NT2/D1 (cell line): ENCODE measurements around the gene RAB17.

Source experiments
- DNase-seq: peaks from one replicate; pipeline ENCODE4 v3.0.0-alpha.2; 2011; ENCODE audit warnings: low read depth, low spot score
- H3K27me3 ChIP-seq: 2 replicates; pipeline ENCODE4 v1.6.0; 2011; ENCODE audit warnings: mild to moderate bottlenecking; ENCODE audit not compliant: insufficient read length, insufficient read depth
- H3K36me3 ChIP-seq: 2 replicates; pipeline ENCODE4 v1.6.1; 2011; ENCODE audit warnings: mild to moderate bottlenecking, low read length, mixed read lengths; ENCODE audit not compliant: insufficient read depth, insufficient read length
- H3K4me1 ChIP-seq: 2 replicates; pipeline ENCODE4 v1.5.1; 2011; ENCODE audit not compliant: insufficient read depth, insufficient read length
- H3K4me3 ChIP-seq: 2 replicates; pipeline ENCODE4 v1.5.1; 2011; ENCODE audit warnings: low read depth; ENCODE audit not compliant: insufficient read length
- H3K9ac ChIP-seq: 2 replicates; pipeline ENCODE4 v1.6.0; 2011; ENCODE audit warnings: low read depth; ENCODE audit not compliant: insufficient read length
- H3K9me3 ChIP-seq: 2 replicates; pipeline ENCODE4 v1.5.1; 2011; ENCODE audit warnings: mild to moderate bottlenecking, low read length; ENCODE audit not compliant: insufficient read depth
- SUZ12 ChIP-seq: IDR thresholded peaks from 2 replicates; pipeline ENCODE4 v1.6.1; 2011; ENCODE audit not compliant: insufficient read length, insufficient read depth; ENCODE audit errors: extremely low read depth
- YY1 ChIP-seq: IDR thresholded peaks from 2 replicates; pipeline ENCODE4 v1.6.1; 2011; ENCODE audit not compliant: insufficient read length, insufficient read depth
- ZNF274 ChIP-seq: IDR thresholded peaks from 2 replicates; pipeline ENCODE4 v1.6.1; 2011; ENCODE audit warnings: mild to moderate bottlenecking, low read depth, low read length

RAB17 gene

DNA sequence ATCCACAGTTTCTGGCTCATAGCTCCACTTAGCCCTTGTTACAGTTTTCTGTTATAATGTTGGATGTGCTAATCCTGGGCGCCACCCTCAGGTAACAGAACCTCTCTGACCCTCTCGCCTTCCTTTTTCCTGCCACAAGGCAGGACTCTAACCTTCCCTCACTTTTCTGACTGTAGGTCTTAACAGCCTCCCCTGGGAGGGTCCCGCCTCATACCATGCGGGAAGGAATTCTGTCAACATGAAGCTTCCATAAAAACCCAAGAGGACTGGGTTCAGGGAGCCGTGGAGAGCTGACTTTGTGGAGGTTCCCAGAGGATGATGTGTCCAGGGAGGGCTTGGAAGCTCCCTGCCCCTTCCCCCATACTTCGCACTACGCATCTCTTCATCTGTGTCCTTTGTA, 11.9 kb upstream of the RAB17 start:
- TF ChIP-seq SUZ12 (no peak), ZNF274 (no peak), YY1 (no peak)
- Histone ChIP-seq H3K9me3 (peaks cover 13% of the 10 kb centered on the region; the same call in 1 of the 2 replicates), H3K27me3 (no peaks in the 10 kb centered on the region), H3K4me3 (no peak overlapping the region), H3K9ac (no peak overlapping the region), H3K36me3 (no peaks in the 10 kb centered on the region), H3K4me1 (peaks cover 21% of the 10 kb centered on the region)
- DNase-seq, result no peak

DNA sequence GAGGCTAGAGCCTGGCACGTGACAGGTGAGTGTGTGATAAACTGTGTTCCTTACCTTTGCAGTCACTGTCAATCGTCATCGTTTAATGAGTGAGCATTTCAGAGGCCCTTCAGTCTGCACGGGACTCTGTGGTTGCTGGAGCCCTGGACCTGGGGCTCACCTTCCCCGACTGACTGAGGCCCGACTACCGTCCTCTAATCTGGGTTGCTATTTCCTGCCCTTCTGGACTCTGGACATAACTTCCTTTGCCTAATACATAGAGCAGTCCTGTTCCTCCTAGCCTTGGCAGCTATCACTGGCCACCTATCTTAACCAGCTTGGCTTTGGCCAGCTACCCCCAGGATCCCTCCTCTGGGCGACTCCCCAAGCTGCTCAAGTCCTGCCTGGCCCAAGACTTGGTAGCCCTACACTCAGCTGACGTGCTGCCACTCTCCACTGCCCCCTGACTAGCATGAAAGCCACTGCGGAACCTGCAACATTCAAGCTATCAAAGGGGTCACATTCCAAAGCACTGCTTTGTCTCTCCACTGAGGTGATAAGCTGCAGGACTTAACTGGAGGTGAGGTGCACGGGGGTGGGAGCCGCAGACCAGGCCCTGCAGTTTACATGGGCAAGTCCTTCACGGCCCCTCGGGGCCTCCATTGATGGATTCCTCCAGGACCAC, 11.1 kb upstream of the RAB17 start:
- no peak overlapping the region for H3K4me3 ChIP-seq
- TF ChIP-seq SUZ12, result no peak
- no peak for TF ChIP-seq ZNF274
- no peak for TF ChIP-seq YY1
- H3K9me3 ChIP-seq, result peaks cover 11% of the 10 kb centered on the region; the same call in 1 of the 2 replicates
- DNase-seq, result peak; percentile 77
- no peaks in the 10 kb centered on the region for H3K36me3 ChIP-seq
- H3K27me3 ChIP-seq, result no peaks in the 10 kb centered on the region
- H3K9ac ChIP-seq, result peak overlapping the region; percentile 5
- H3K4me1 ChIP-seq, result peaks cover 21% of the 10 kb centered on the region

DNA sequence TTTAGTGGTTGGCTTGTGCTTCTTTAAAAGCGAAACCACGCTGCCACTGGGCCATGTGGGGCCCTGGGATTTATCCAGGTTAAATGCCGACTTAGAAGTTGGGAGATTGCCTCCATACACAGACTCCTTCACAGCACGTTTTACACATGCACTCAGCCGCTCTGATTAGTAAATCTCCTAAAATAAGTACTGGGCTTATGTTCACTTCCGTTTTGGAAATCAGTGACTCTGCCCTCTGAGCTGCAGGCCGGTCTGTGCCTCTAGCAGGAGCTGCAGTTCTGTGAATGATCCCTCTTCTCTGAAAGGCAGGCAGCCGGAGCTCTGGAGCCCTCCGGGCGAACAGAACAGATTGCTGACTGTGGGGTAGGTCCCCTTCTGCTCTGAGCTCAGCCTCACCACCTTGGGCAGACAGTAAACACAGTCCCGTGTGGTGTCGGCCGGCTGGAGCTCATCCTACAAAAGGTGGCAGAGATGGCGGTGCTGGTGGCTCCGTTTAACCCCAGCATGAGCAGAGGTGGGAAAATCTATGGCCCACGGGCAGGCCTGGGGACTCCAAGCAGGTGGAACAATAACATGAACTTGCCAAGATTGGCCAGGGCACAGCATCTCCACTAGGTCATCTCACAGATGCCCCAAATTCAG, 9.8 kb upstream of the RAB17 start:
- H3K27me3 ChIP-seq, result no peaks in the 10 kb centered on the region
- TF ChIP-seq ZNF274 (no peak), YY1 (no peak), SUZ12 (no peak)
- no peak overlapping the region for H3K4me3 ChIP-seq
- H3K4me1 ChIP-seq, result peaks cover 27% of the 10 kb centered on the region
- H3K9ac ChIP-seq, result no peak overlapping the region
- 0 out of 2 replicates have a peak, but pooled peaks cover 4% of the 10 kb centered on the region for H3K9me3 ChIP-seq
- H3K36me3 ChIP-seq, result no peaks in the 10 kb centered on the region
- DNase-seq, result no peak

DNA sequence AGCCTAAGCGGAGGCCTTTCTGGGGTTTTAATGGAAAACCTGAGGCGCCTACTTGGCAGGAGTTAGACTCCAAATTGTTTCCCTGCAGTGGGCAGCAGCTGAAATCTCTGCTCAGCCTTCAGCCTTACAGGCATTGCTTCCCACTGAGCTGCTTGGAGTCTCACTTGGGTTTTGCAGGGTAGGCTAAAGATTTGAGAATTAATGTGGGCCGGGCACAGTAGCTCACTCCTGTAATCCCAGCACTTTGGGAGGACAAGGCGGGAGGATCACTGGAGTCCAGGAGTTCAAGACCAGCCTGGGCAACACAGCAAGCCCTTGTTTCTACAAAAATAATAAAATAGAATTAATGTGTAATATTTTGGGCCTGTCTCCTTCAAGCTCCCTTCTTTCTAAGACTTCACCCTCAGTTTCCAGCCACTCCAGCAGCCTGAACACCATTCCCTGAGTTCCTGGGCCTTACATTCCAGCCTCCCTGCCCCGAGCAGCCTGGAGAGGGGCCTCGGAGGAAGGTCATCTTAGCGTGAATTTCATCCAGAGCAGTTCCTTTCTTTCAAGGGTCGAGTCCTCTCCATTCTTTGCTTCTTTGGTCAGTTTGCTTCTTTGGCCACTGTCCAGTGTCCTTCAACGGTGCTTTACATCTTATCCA, 9.1 kb upstream of the RAB17 start:
- no peak overlapping the region for H3K9ac ChIP-seq
- no peaks in the 10 kb centered on the region for H3K9me3 ChIP-seq
- H3K4me3 ChIP-seq, result no peak overlapping the region
- H3K36me3 ChIP-seq, result no peaks in the 10 kb centered on the region
- TF ChIP-seq ZNF274, result no peak
- no peak for TF ChIP-seq SUZ12
- TF ChIP-seq YY1, result no peak
- DNase-seq, result no peak
- no peaks in the 10 kb centered on the region for H3K27me3 ChIP-seq
- peaks cover 31% of the 10 kb centered on the region for H3K4me1 ChIP-seq

DNA sequence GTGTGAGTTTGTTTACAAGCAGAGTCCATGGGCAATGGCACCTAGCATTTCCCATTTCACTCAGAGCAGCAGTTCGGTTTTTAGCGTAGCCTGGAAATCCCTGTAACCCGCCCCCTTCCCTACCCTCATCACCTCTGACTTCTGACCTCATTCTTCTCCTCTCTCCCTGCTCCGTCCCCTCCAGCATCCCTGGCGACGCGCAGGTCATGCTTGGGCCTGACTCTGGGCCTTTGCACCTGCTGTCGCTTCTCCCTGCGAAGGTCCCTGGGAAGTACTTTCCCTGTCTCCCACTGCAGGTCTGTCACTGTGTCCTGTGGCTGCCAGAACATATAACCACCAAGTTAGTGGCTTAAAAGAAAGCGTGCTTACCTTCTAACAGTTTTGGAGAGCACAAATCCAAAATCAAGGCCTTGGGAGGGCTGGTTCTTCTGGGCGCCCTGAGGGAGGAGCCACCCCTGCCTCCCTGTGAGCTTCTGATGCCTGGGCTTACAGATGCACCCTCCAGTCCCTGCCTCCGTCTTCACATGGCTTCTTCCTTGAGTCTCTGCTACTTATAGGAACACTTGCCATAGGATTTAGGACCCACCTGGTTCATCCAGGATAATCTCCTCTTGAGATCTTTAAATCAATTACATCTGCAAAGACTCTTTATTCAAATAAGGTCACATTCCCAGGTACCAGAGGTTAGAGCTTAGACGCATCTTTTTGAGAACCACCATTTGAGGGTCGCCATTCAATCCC, 8.1 kb upstream of the RAB17 start:
- H3K9me3 ChIP-seq, result no peaks in the 10 kb centered on the region
- DNase-seq, result no peak
- TF ChIP-seq ZNF274 (no peak), SUZ12 (no peak), YY1 (no peak)
- no peak overlapping the region for H3K4me3 ChIP-seq
- no peaks in the 10 kb centered on the region for H3K27me3 ChIP-seq
- peaks cover 37% of the 10 kb centered on the region for H3K4me1 ChIP-seq
- H3K9ac ChIP-seq, result no peak overlapping the region
- no peaks in the 10 kb centered on the region for H3K36me3 ChIP-seq

DNA sequence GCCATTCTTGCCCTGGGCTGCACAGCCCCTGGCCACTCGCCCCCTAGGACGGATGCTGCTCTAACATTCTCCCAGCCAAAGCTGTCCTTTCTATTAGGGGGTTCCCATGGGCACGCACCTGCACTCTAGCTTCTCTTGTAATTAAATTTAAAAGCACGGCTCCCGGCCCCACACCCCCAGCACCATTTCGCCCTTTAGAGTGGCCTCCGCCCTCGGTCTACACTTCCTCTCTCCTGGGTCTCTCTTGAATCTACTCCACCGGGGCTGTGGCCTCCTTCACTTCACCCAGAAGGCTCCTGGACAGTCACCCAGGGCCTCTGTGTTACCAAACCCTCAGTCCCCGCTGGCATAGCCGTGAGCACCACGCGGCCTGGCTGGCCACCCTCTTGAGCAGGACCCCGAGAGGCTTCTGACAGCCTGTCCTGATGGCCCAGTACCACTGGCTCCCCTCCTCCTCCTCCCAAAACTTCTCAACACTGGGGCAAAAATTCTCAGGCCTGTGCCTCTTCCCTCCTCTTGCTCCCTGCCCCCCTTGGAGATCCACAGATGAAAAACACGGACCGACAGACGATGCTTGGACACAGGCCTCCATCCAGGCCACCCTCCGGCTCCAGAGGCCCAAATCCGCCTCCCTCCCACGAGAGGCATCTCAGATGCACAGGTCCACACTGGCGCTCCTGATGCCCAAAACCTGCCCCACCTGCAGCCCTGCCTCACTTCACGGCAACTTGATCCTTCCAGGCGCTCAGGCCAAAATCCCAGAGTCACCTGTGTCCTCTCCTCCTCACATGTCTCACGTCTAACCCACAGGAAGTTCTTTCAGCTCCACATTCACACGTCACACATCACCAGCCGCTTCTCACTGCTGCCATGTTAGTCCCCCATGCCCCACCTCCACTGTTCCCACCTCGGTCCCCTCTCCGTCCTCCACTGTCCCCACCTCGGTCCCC, 6.9 kb upstream of the RAB17 start:
- H3K27me3 ChIP-seq, result no peaks in the 10 kb centered on the region
- no peak overlapping the region for H3K4me3 ChIP-seq
- no peak for TF ChIP-seq YY1
- TF ChIP-seq ZNF274, result no peak
- TF ChIP-seq SUZ12, result no peak
- no peak for DNase-seq
- H3K9ac ChIP-seq, result no peak overlapping the region
- H3K9me3 ChIP-seq, result no peaks in the 10 kb centered on the region
- no peaks in the 10 kb centered on the region for H3K36me3 ChIP-seq
- H3K4me1 ChIP-seq, result peaks cover 44% of the 10 kb centered on the region
